Right atrium auricular region (tissue), 2 donors: Measurements from ENCODE around the gene LCE1A. TPM values are rescaled to one million over a fixed set of nuclear protein-coding genes. Genes with fewer than 3 reads are reported as not detected.

Experiments
- DNase-seq: peaks from one replicate; pipeline ENCODE4 v3.0.0-alpha.2; 2019; ENCODE audit warnings: low spot score
- H3K27ac ChIP-seq, 2 donors: fragments of 200-600 bp; sonication (generic); 1 replicate in 1 of 2; 2 replicates in 1 of 2; pipeline ENCODE4 v1.5.1; 2016 to 2019
- H3K27me3 ChIP-seq, 2 donors: fragments of 200-600 bp; sonication (generic); one replicate each; pipeline versions ENCODE4 v1.5.1 to v1.6.0; 2017 to 2019
- H3K36me3 ChIP-seq: fragments of 200-600 bp; sonication (generic); one replicate; pipeline ENCODE4 v1.5.1; 2016
- H3K4me1 ChIP-seq, 2 donors: fragments of 200-600 bp; sonication (generic); one replicate each; pipeline versions ENCODE4 v1.5.1 to v1.6.0; 2017 to 2019
- H3K4me3 ChIP-seq, 2 donors: fragments of 200-600 bp; sonication (generic); 1 replicate in 1 of 2; 2 replicates in 1 of 2; pipeline ENCODE4 v1.5.1; 2017 to 2019; ENCODE audit warnings: mild to moderate bottlenecking in 1 of 2, moderate library complexity in 1 of 2
- H3K9me3 ChIP-seq, 2 donors: fragments of 200-600 bp; sonication (generic); one replicate each; pipeline ENCODE4 v1.5.1; 2019
- CTCF ChIP-seq, 2 donors: fragments of 200-600 bp; sonication (generic); IDR thresholded peaks; one replicate each; pipeline ENCODE4 v1.5.1; 2019; ENCODE audit warnings: antibody characterized with exemption in 2 of 2
- total RNA-seq, 2 donors: library from RNA; depleted of rRNA; stranded (reverse); fragments of >200 nt; gene quantifications; one replicate each; pipeline ENCODE4 v1.1.0, GENCODE V29; 2016

The LCE1A gene
- total RNA-seq, 2 donors from 2014 or later = not detected

DNA sequence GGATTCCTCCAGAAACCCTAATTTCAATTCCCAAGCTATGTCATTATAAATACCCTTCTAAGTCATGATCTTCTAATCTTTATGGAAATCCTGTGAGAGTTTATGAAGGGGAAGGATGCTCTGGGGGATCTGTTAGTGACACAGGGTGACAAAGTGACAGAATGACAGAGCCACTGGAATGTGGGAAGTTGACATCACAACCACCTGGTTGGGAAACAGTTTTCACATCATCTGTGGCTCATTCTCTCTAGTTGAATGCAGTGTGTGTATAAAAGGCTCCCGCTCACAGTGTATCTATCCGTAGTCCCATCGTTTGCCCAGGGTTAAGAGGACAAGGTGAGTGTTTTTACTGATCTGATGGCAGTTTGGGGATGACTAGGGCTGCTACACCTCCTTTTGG lies 32.4 kb downstream of the LCE1A start, which contains the start of gene LCE7A:
LCE7A (plus strand) TSS at position 301 of the 400 bp plus-strand sequence. CDS start 702 bp downstream, outside the sequence.
- Histone ChIP-seq H3K36me3 (no peaks in the 10 kb centered on the region), H3K9me3 (no peaks in the 10 kb centered on the region), H3K27ac (no peak within 1 kb of the TSS), H3K4me3 (no peak within 1 kb of the TSS), H3K4me1 (no peaks in the 10 kb centered on the region), H3K27me3 (no peaks in the 10 kb centered on the region)
- TF ChIP-seq CTCF (IDR thresholded peaks at IDR 0.05) = no peak
- DNase-seq = no peak

- no peak for TF ChIP-seq CTCF (IDR thresholded peaks at IDR 0.05)
- Histone ChIP-seq H3K4me1 (no peaks in the 10 kb centered on the region), H3K4me3 (no peak overlapping the region), H3K27me3 (no peaks in the 10 kb centered on the region), H3K27ac (no peak overlapping the region), H3K36me3 (no peaks in the 10 kb centered on the region), H3K9me3 (no peaks in the 10 kb centered on the region)
- no peak for DNase-seq
Observed at GRCh38 chr1:152860129-152860528, 32.9 kb downstream of the LCE1A start.

GRCh38 chr1:152861374-152861773 lies 34.1 kb downstream of the LCE1A start:
- Histone ChIP-seq H3K36me3 (no peaks in the 10 kb centered on the region), H3K27ac (no peak overlapping the region), H3K9me3 (no peaks in the 10 kb centered on the region), H3K4me1 (no peaks in the 10 kb centered on the region), H3K27me3 (no peaks in the 10 kb centered on the region), H3K4me3 (no peak overlapping the region)
- no peak for TF ChIP-seq CTCF (IDR thresholded peaks at IDR 0.05)
- DNase-seq = no peak

DNA sequence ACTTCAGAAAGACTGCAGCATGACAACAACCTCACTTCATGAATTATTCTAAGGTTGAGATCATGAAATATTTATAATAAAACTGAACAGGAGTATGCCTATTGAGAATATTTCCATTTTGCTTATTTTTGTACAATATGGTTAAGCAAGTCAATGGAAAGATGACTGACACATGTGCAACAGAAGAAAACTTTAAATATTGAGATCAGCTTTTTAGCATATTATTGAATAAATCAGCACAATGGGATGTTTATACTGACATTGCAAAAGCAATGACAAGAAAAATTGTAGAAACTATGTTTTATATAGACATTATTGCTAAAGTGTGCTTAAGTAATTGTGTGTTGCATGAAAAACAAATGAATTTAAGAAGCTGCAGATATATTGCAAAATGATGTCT lies 37.2 kb downstream of the LCE1A start:
- no peaks in the 10 kb centered on the region for H3K9me3 ChIP-seq
- no peaks in the 10 kb centered on the region for H3K27me3 ChIP-seq
- DNase-seq = no peak
- TF ChIP-seq CTCF (IDR thresholded peaks at IDR 0.05) = no peak
- H3K4me3 ChIP-seq = no peak overlapping the region
- H3K27ac ChIP-seq = no peak overlapping the region
- no peaks in the 10 kb centered on the region for H3K36me3 ChIP-seq
- no peaks in the 10 kb centered on the region for H3K4me1 ChIP-seq

- Histone ChIP-seq H3K4me3 (no peak overlapping the region), H3K9me3 (no peaks in the 10 kb centered on the region), H3K27ac (no peak overlapping the region), H3K4me1 (no peaks in the 10 kb centered on the region), H3K36me3 (no peaks in the 10 kb centered on the region), H3K27me3 (no peaks in the 10 kb centered on the region)
- DNase-seq = no peak
- TF ChIP-seq CTCF (IDR thresholded peaks at IDR 0.05) = no peak
Observed at GRCh38 chr1:152866321-152866720, 39.0 kb downstream of the LCE1A start.

- no peaks in the 10 kb centered on the region for H3K36me3 ChIP-seq
- peak; percentile 72 for DNase-seq
Observed at GRCh38 chr1:152869808-152870419, 42.6 kb downstream of the LCE1A start.

More at GRCh38 chr1:152869808-152870419, 42.6 kb downstream of the LCE1A start:
- TF ChIP-seq CTCF (IDR thresholded peaks at IDR 0.05) = peak; percentile 6 to 79
- no peaks in the 10 kb centered on the region for H3K4me1 ChIP-seq
- no peaks in the 10 kb centered on the region for H3K27me3 ChIP-seq
- H3K27ac ChIP-seq = no peak overlapping the region
- no peak overlapping the region for H3K4me3 ChIP-seq
- no peaks in the 10 kb centered on the region for H3K9me3 ChIP-seq
